Measurements from ENCODE around the gene IL34.

GRCh38 chr16:70635336-70636016 lies 10.9 kb upstream of the IL34 start:
- TF ChIP-seq POLR2A (IDR thresholded peaks at IDR 0.05): no peak
- TF ChIP-seq CTCF (IDR thresholded peaks at IDR 0.05): no peak
- TF ChIP-seq EP300 (IDR thresholded peaks at IDR 0.05): no peak
- no peak for TF ChIP-seq POLR2AphosphoS5 (IDR thresholded peaks at IDR 0.05)

Measured in upper lobe of left lung (tissue), 4 donors.